Sigmoid colon (tissue), 4 donors: Measurements from ENCODE around the gene FASTK.

ENCODE experiments used
- EP300 ChIP-seq, 4 donors: sonication (generic); formaldehyde crosslinking; IDR thresholded peaks; one replicate each; pipeline ENCODE4 v1.6.1; 2017; ENCODE audit warnings: antibody characterized with exemption in 4 of 4
- POLR2A ChIP-seq, 2 donors: fragments of 450-650 bp; IDR thresholded peaks; one replicate each; pipeline ENCODE4 v1.6.1; 2016; ENCODE audit warnings: antibody characterized with exemption in 2 of 2, mild to moderate bottlenecking in 2 of 2, moderate library complexity in 2 of 2
- TF ChIP-seq, protein P1 (sequence below), 4 experiments: fragments of 450-650 bp in 3 of 4; fragments of 200-600 bp in 1 of 4; IDR thresholded peaks; one replicate each; pipeline ENCODE4 v1.5.1; 2016 to 2019; ENCODE audit warnings: antibody characterized with exemption in 4 of 4, mild to moderate bottlenecking in 3 of 4, moderate library complexity in 2 of 4

DNA sequence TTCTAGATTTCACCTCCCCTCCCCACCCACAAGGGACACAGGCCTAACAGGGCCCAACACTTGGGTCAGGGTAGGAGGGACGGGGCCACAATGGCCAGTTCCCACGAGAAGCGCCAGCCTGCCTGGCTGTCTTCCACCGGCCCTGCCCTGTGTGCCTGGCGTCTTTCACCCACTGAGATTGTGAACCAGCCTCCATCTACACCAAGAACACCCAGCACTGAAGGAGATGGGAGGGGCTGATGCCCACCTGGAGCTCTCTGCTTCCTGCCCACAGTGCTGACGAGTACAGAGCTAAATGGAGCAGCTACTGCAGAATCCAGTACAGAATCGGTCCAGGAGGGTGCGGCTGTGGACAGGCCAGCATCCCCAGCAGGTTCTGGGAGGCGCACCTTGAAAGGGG, 34.6 kb downstream of the FASTK start:
- TF ChIP-seq EP300 (IDR thresholded peaks at IDR 0.05) (no peak), POLR2A (IDR thresholded peaks at IDR 0.05) (no peak)
- TF ChIP-seq, protein P1, sequence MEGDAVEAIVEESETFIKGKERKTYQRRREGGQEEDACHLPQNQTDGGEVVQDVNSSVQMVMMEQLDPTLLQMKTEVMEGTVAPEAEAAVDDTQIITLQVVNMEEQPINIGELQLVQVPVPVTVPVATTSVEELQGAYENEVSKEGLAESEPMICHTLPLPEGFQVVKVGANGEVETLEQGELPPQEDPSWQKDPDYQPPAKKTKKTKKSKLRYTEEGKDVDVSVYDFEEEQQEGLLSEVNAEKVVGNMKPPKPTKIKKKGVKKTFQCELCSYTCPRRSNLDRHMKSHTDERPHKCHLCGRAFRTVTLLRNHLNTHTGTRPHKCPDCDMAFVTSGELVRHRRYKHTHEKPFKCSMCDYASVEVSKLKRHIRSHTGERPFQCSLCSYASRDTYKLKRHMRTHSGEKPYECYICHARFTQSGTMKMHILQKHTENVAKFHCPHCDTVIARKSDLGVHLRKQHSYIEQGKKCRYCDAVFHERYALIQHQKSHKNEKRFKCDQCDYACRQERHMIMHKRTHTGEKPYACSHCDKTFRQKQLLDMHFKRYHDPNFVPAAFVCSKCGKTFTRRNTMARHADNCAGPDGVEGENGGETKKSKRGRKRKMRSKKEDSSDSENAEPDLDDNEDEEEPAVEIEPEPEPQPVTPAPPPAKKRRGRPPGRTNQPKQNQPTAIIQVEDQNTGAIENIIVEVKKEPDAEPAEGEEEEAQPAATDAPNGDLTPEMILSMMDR (IDR thresholded peaks at IDR 0.05), result no peak
